Fibroblast of lung (primary cell): ENCODE measurements around the gene GABRD.

Experiments
- EZH2 ChIP-seq: IDR thresholded peaks from 2 replicates; pipeline ENCODE4 v1.5.1; 2012; ENCODE audit warnings: low read length, control low read depth, mild to moderate bottlenecking; ENCODE audit errors: missing control alignments
- TF ChIP-seq, protein P1 (sequence below), 2 donors: IDR thresholded peaks in 1 of 2; conservative IDR thresholded peaks in 1 of 2; 1 replicate in 1 of 2; 2 replicates in 1 of 2; pipeline ENCODE4 v1.5.1; 2011 to 2012; ENCODE audit warnings: low read length in 2 of 2, control low read depth in 1 of 2, inconsistent platforms in 1 of 2, low read depth in 1 of 2, mild to moderate bottlenecking in 1 of 2

DNA sequence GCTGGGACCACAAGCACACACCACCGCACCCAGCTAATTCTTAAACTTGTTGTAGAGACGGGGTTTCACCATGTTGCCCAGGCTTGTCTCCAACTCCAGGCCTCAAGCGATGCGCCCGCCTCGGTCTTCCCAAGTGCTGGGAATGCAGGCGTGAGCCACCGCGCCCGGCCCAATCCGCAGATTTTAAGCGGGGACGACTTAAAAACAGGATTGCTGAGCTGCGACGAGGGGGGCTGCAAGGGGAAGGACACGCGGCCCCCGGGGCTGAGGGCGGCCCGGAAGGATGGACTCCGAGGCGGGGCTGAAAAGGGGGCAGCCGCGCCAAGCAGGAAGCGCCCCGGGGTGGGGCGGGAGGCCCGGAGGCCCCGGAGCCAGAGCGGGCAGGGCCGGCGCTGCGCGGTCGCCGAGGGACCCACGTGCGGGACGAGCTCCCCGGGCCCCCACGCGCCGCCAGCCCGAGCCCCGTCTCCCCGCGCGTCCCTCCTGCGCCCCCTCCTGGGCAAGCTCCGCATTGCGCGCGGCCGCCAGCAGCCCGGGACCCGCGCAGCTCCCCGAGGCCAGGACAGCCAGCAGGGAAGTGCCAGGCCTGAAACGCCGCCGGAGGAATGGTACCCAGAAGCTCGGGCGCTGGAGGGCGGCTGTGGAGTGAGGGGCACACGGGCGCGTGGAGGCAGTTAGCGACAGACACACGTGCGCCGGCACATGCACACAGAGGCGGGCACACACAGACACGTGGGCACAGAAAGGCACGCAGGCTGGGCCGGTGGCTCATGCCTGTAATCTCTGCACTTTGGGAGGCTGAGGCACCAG is 25.6 kb downstream of the GABRD start:
- TF ChIP-seq, protein P1, sequence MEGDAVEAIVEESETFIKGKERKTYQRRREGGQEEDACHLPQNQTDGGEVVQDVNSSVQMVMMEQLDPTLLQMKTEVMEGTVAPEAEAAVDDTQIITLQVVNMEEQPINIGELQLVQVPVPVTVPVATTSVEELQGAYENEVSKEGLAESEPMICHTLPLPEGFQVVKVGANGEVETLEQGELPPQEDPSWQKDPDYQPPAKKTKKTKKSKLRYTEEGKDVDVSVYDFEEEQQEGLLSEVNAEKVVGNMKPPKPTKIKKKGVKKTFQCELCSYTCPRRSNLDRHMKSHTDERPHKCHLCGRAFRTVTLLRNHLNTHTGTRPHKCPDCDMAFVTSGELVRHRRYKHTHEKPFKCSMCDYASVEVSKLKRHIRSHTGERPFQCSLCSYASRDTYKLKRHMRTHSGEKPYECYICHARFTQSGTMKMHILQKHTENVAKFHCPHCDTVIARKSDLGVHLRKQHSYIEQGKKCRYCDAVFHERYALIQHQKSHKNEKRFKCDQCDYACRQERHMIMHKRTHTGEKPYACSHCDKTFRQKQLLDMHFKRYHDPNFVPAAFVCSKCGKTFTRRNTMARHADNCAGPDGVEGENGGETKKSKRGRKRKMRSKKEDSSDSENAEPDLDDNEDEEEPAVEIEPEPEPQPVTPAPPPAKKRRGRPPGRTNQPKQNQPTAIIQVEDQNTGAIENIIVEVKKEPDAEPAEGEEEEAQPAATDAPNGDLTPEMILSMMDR (conservative IDR thresholded peaks at IDR 0.05 in 1 of 2, IDR thresholded peaks at IDR 0.05 in 1 of 2; ENCODE audit: low read depth in 1 of 2, low read length in 2 of 2), result peak; percentile 47 to 55
- TF ChIP-seq EZH2, result no peak
